Natural killer cell treated with Interleukin-12 subunit alpha and Interleukin-12 subunit beta and Interleukin-15 and Interleukin-18, amount 100 ng/mL, for 72 hours (primary cell): ENCODE data around the gene EPHA5. TPM values are rescaled to one million over a fixed set of nuclear protein-coding genes. Genes with fewer than 3 reads are reported as not detected.

Source experiments
- ATAC-seq, 2 donors: fragments of 150-1000 bp; cut with Tn5 transposase in 1 of 2; sonication (Bioruptor Pico), chemical (Tn5 transposase) in 1 of 2; 2 replicates each; pipeline ENCODE4 v1.10.0; 2021
- DNase-seq: peaks from one replicate; pipeline ENCODE4 v3.0.0; 2022; ENCODE audit warnings: low spot score
- H3K27ac Mint-ChIP-seq, 2 donors: 1 replicate in 1 of 2; 2 replicates in 1 of 2; pipeline ENCODE4 v1.8.0; 2022; ENCODE audit warnings: mixed read lengths in 2 of 2, mild to moderate bottlenecking in 1 of 2, moderate library complexity in 1 of 2
- H3K27me3 Mint-ChIP-seq, 2 donors: 1 replicate in 1 of 2; 2 replicates in 1 of 2; pipeline ENCODE4 v1.8.0; 2022; ENCODE audit warnings: mixed read lengths in 2 of 2
- H3K36me3 Mint-ChIP-seq: one replicate; pipeline ENCODE4 v1.8.0; 2022; ENCODE audit warnings: mixed read lengths
- H3K4me1 Mint-ChIP-seq, 2 donors: 1 replicate in 1 of 2; 2 replicates in 1 of 2; pipeline ENCODE4 v1.8.0; 2022; ENCODE audit warnings: low read depth in 2 of 2, mixed read lengths in 2 of 2, mild to moderate bottlenecking in 1 of 2
- H3K4me3 Mint-ChIP-seq: one replicate; pipeline ENCODE4 v1.8.0; 2022; ENCODE audit warnings: mixed read lengths
- H3K9me3 Mint-ChIP-seq: 2 replicates; pipeline ENCODE4 v1.8.0; 2022; ENCODE audit warnings: mixed read lengths
- total RNA-seq, 2 donors: library from RNA; stranded (reverse); gene quantifications; one replicate each; pipeline ENCODE4 v1.2.3, GENCODE V29; 2022

Gene EPHA5
- total RNA-seq, 2 donors from 2014 or later, result not detected

GRCh38 chr4:65592089-65592488 is 78.2 kb downstream of the EPHA5 start:
- no peak overlapping the region for H3K4me3 Mint-ChIP-seq
- no peaks in the 10 kb centered on the region for H3K36me3 Mint-ChIP-seq
- DNase-seq, result no peak
- H3K27ac Mint-ChIP-seq, result no peak overlapping the region
- no peaks in the 10 kb centered on the region for H3K4me1 Mint-ChIP-seq
- no peak for ATAC-seq
- H3K27me3 Mint-ChIP-seq, result no peaks in the 10 kb centered on the region
- no peaks in the 10 kb centered on the region for H3K9me3 Mint-ChIP-seq

DNA sequence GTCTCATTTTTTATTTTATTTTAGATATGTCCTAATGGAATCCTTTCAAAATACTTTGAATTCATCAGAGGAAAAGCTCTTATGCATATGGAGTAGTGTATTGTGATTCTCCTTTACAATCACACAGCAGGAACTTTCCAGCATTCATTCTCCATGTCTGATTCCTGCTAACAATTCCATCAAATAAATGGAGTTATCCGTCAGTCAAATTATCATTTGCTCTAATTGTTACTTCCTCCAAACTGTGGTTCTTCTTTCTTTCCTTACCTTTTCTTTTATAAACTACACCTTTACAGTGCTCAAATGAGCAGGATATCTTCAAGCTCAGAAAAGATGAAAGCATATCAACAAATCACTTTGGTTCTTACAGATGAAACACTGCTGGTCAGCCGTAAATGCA is 80.4 kb downstream of the EPHA5 start:
- no peak for ATAC-seq
- H3K9me3 Mint-ChIP-seq, result no peaks in the 10 kb centered on the region
- H3K4me1 Mint-ChIP-seq, result no peaks in the 10 kb centered on the region
- H3K27me3 Mint-ChIP-seq, result no peaks in the 10 kb centered on the region
- no peak for DNase-seq
- H3K4me3 Mint-ChIP-seq, result no peak overlapping the region
- no peaks in the 10 kb centered on the region for H3K36me3 Mint-ChIP-seq
- H3K27ac Mint-ChIP-seq, result no peak overlapping the region

DNA sequence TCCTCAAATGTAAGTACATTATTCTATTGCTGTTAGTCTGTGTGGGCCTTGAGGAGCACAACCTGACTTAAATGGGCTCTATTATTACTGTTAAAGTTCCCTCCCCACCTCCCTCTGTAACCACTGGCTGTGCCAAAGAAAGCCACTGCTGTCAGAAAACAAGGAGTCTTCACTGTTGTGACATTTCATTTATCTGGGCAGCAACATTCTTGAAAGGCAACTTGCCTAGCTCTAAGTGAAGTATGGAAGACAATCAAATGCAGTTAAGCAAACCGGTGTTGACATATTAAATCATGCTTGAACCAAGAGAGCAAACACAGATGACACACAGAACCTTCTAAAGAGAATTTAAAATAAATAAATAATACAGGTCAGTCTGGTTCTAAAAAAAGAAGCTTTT is 81.0 kb downstream of the EPHA5 start:
- no peaks in the 10 kb centered on the region for H3K36me3 Mint-ChIP-seq
- ATAC-seq, result no peak
- H3K27me3 Mint-ChIP-seq, result no peaks in the 10 kb centered on the region
- no peaks in the 10 kb centered on the region for H3K9me3 Mint-ChIP-seq
- no peaks in the 10 kb centered on the region for H3K4me1 Mint-ChIP-seq
- H3K27ac Mint-ChIP-seq, result no peak overlapping the region
- DNase-seq, result no peak
- H3K4me3 Mint-ChIP-seq, result no peak overlapping the region

DNA sequence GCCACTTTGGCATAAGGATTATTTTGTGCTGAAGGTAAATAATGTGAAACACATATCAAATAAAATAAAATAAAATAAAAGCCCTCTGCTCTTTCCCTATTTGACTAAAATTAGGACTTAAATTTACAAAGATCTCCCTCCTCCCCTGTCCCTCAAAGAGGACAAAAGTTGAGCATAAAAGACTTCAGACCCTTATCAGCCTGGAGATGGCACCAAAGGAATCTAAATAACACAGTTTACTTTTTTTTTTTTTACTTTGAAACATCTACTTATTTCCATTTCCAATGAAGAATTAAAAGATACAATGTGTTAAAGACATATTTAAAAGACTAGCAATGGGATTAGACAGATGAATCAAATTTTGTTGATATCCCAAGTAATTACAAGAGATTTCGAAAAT is 89.7 kb downstream of the EPHA5 start:
- Mint-ChIP-seq H3K27ac (no peak overlapping the region), H3K9me3 (peaks cover 3% of the 10 kb centered on the region), H3K4me3 (no peak overlapping the region), H3K36me3 (no peaks in the 10 kb centered on the region), H3K4me1 (no peaks in the 10 kb centered on the region), H3K27me3 (no peaks in the 10 kb centered on the region)
- no peak for DNase-seq
- no peak for ATAC-seq

GRCh38 chr4:65566473-65566872 is 103.8 kb downstream of the EPHA5 start:
- no peak for ATAC-seq
- Mint-ChIP-seq H3K4me3 (no peak overlapping the region), H3K4me1 (no peaks in the 10 kb centered on the region), H3K36me3 (no peaks in the 10 kb centered on the region), H3K9me3 (no peaks in the 10 kb centered on the region), H3K27me3 (no peaks in the 10 kb centered on the region), H3K27ac (no peak overlapping the region)
- no peak for DNase-seq

DNA sequence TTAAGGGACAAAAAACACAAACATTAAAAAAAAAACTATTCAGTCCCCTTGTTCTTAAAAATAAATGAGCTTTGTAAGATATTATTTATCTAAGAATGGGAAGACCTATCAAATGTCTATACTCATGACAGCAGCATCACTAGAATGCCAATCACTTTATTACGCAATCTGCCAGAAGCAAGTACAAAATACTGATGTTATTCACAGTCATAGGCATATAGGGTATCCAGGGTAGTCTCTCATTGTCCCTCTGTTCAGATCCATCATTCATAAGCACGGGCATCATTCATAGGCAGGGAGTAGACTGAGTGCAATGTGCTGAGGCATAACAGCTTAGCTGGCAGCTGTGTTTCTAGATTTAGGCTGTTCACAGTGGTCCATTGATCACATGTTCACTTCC is 109.1 kb downstream of the EPHA5 start:
- H3K4me3 Mint-ChIP-seq, result no peak overlapping the region

DNA sequence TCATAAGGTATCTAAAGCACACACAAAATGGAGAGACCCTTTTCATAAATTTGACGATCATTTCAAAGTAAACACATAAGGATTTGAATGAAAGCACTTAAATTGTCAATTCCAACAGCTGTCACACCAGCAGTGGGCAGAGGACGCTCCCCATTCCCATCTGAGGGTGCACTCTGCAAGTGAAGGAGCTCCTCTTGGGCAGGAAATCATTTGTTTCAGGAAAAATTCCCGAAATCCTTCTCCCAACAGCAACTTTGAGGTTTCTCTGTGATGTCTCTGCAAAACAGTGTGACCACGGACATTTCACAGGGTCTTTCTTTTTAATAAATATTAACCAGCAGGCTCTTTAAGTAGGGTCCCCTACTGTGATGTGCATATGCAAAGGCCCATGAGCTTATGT is 111.0 kb downstream of the EPHA5 start:
- Mint-ChIP-seq H3K4me3 (no peak overlapping the region), H3K27me3 (no peaks in the 10 kb centered on the region), H3K4me1 (no peaks in the 10 kb centered on the region), H3K36me3 (no peaks in the 10 kb centered on the region), H3K27ac (no peak overlapping the region), H3K9me3 (no peaks in the 10 kb centered on the region)
- DNase-seq (no peak), ATAC-seq (no peak)

More for the DNA sequence above, 109.1 kb downstream of the EPHA5 start:
- no peak overlapping the region for H3K27ac Mint-ChIP-seq
- ATAC-seq (no peak), DNase-seq (no peak)
- no peaks in the 10 kb centered on the region for H3K36me3 Mint-ChIP-seq
- no peaks in the 10 kb centered on the region for H3K9me3 Mint-ChIP-seq
- H3K4me1 Mint-ChIP-seq, result no peaks in the 10 kb centered on the region
- H3K27me3 Mint-ChIP-seq, result no peaks in the 10 kb centered on the region

DNA sequence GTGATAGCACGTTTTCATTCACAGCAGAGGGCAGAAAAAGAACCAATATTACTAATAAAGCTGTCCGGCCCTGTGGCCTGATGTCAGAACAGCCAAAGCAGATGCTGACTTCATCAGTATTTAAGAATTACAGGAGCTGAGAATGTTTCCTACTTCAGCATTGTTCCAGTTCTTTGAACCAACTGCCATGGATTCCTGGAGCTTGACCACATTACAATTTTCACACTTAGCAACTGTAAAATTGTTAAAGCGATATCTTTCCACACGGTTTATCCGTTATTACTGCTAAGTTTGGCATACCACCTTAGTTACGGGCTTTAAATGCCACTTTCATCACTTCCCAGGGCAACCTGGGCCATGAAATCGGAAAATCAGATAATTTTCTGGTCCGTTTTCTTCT is 118.2 kb downstream of the EPHA5 start:
- H3K4me3 Mint-ChIP-seq, result no peak overlapping the region
- H3K27ac Mint-ChIP-seq, result no peak overlapping the region
- H3K9me3 Mint-ChIP-seq, result peaks cover 7% of the 10 kb centered on the region
- DNase-seq, result peak; percentile 34
- no peaks in the 10 kb centered on the region for H3K4me1 Mint-ChIP-seq
- no peaks in the 10 kb centered on the region for H3K27me3 Mint-ChIP-seq
- H3K36me3 Mint-ChIP-seq, result no peaks in the 10 kb centered on the region
- ATAC-seq, result no peak

GRCh38 chr4:65550500-65550899 is 119.8 kb downstream of the EPHA5 start:
- Mint-ChIP-seq H3K4me3 (no peak overlapping the region), H3K36me3 (peaks cover 2% of the 10 kb centered on the region), H3K27ac (no peak overlapping the region), H3K27me3 (no peaks in the 10 kb centered on the region), H3K4me1 (no peaks in the 10 kb centered on the region), H3K9me3 (peaks cover 10% of the 10 kb centered on the region)
- ATAC-seq (no peak), DNase-seq (no peak)

GRCh38 chr4:65546882-65547416 is 123.3 kb downstream of the EPHA5 start:
- no peak overlapping the region for H3K27ac Mint-ChIP-seq
- DNase-seq, result no peak
- peaks cover 10% of the 10 kb centered on the region for H3K36me3 Mint-ChIP-seq
- no peak for ATAC-seq
- H3K27me3 Mint-ChIP-seq, result no peaks in the 10 kb centered on the region
- no peak overlapping the region for H3K4me3 Mint-ChIP-seq
- peaks cover 20% of the 10 kb centered on the region for H3K9me3 Mint-ChIP-seq
- H3K4me1 Mint-ChIP-seq, result no peaks in the 10 kb centered on the region

DNA sequence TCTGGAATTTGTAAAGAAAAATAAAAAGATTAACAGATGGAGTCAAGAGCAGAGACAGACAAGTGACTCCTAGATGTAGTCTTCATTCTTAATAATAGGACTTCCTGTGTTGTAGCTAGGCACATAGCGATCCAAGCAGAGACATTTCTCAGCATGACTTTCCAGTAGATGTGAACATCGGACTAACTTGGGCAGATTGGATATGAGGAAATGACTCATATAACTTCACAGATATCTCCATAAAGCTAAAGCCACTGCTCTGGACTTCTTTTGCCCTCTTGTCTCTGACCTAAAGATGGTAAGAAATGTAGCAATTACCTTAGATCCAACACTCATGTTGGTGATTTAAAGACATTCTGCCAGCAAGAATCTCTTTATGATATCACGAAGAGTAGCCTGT is 131.7 kb downstream of the EPHA5 start:
- Mint-ChIP-seq H3K4me3 (no peak overlapping the region), H3K4me1 (no peaks in the 10 kb centered on the region), H3K27ac (no peak overlapping the region), H3K36me3 (peaks cover 8% of the 10 kb centered on the region), H3K27me3 (no peaks in the 10 kb centered on the region), H3K9me3 (peaks cover 15% of the 10 kb centered on the region)
- DNase-seq, result peak; percentile 38
- ATAC-seq, result no peak

DNA sequence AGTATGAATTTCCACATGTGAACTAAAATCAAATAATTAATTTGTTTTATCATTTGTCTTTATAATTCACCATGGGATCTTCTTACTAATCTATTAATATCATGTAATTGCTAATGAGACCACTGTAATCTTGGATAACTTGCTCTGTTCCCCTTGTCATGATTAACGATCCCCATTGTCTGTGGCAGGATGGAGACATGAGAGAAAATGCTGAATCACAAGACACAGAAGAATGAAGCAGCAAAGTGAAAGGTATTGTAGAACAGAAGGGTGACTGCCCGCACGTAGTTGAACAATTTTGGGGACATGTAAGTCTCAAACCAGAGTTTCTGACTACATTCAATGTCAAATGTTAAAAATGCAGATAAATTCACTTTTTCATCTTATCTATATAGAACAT is 135.2 kb downstream of the EPHA5 start:
- ATAC-seq (no peak), DNase-seq (no peak)
- Mint-ChIP-seq H3K27me3 (no peaks in the 10 kb centered on the region), H3K27ac (no peak overlapping the region), H3K36me3 (no peaks in the 10 kb centered on the region), H3K4me3 (no peak overlapping the region), H3K4me1 (no peaks in the 10 kb centered on the region), H3K9me3 (peaks cover 9% of the 10 kb centered on the region)

DNA sequence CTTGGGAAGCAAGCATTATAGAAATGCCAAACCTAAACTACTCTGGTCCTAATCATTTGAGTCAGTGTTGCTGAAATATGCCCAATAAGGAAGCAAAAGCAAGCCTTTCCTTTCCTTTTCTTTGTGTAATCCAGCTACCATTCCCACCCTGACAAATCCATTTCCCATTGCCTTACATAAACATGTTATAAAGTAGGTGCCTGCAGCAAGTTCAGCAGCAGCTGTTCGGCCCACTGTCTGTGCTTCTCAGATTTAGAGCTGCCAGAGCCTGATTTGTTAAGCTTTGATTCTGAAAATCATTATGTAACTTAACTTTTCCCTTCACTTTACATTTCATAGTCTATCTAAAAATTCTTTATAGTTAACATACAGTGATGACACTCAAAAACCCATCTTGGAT is 148.6 kb downstream of the EPHA5 start:
- Mint-ChIP-seq H3K4me3 (no peak overlapping the region), H3K27ac (no peak overlapping the region), H3K27me3 (no peaks in the 10 kb centered on the region), H3K9me3 (peaks cover 6% of the 10 kb centered on the region), H3K36me3 (no peaks in the 10 kb centered on the region), H3K4me1 (no peaks in the 10 kb centered on the region)
- DNase-seq (no peak), ATAC-seq (no peak)

DNA sequence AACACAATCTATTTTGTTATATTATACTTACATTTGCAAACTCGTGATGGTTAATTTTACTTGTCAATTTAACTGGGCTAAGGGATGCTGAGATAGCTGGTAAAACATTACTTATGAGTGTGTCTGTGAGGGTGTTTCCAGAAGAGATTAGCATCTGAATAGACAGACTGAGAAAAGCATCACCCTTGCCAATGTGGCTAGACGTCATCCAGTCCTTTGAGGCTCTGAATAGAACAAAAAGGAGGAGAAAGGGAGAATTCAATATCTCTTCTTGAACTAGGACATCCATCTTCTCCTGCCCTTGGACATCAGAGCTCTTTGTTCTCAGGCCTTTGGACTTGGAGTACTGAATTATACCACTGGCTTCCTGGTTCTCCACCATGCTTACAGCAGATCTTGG is 154.6 kb downstream of the EPHA5 start:
- H3K4me3 Mint-ChIP-seq, result no peak overlapping the region
- H3K36me3 Mint-ChIP-seq, result no peaks in the 10 kb centered on the region
- H3K27me3 Mint-ChIP-seq, result no peaks in the 10 kb centered on the region
- H3K4me1 Mint-ChIP-seq, result no peaks in the 10 kb centered on the region
- ATAC-seq (no peak), DNase-seq (no peak)
- peaks cover 11% of the 10 kb centered on the region for H3K9me3 Mint-ChIP-seq
- H3K27ac Mint-ChIP-seq, result no peak overlapping the region

- no peaks in the 10 kb centered on the region for H3K36me3 Mint-ChIP-seq
- no peak overlapping the region for H3K4me3 Mint-ChIP-seq
- H3K9me3 Mint-ChIP-seq, result peaks cover 15% of the 10 kb centered on the region
- ATAC-seq, result no peak
- no peaks in the 10 kb centered on the region for H3K4me1 Mint-ChIP-seq
- H3K27me3 Mint-ChIP-seq, result no peaks in the 10 kb centered on the region
- DNase-seq, result no peak
- H3K27ac Mint-ChIP-seq, result no peak overlapping the region
Observed at GRCh38 chr4:65510976-65511375, 159.3 kb downstream of the EPHA5 start.
